Measurements from ENCODE around the gene VDAC2. TPM values are rescaled to one million over a fixed set of nuclear protein-coding genes. Genes with fewer than 3 reads are reported as not detected.
A peak's percentile ranks its signal among the peaks of the same experiment; 100 is the strongest.

VDAC2 gene
- total RNA-seq, 1 experiment from 2014 or later: 259 TPM

DNA sequence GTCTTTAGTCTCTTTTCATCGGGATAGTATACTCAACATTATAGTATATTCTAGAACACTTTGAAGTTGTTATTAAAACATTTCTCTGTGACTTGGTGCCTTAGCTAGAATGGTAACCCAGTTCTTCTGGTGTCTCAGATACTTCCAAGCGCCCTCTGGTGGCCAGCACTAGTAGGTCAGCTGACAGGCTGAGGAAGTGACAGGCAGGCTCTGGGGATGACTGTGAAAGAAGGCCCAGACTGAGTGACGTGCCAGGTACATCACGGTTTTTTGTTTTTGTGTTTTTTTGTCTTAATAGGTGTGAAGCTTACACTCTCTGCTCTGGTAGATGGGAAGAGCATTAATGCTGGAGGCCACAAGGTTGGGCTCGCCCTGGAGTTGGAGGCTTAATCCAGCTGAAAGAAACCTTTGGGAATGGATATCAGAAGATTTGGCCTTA is 20.0 kb downstream of the VDAC2 start:
- peak; percentile 78 for DNase-seq (ENCODE audit: low spot score)

DNA sequence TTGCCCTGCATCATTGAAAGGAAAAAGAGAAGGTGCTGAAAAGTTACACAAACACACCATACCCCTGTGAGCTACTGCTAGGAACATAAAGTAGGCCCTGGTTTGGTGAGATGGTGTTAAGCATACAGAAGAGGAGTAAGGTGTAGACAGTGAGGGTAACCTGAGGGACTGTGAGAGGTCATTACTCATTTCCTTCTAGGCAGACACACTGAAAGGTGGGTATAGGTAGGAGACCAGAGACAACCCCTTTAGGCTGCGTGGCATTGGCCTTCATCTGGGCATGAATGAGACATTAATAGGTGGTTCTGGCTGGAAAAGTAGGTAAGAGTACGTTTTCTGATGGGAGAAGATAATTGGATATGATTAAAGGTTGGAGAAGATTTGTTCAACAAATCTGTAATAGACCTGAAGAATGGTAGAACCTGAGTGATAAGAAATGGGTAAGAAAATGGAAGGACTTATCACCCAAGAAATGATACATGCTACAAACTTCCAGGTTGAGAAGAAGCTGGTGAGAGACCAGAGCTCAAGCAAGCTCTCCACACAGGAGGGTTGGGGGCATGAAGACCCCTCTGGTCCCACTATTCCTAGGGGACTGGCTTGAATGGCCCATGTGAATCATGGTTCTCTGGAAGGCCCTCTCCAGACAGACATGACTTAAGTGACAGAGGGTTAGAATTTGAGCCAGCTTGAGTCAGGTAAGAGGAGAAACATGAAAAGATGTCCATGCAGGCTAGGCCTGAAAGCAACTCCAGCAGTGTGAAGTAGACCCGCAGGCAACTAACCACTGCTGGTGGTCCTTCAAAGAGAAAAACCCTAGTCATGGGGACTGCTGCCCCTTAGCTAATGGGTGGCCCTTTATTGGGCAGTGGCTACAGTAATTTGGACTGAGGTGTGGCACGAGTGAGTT is 21.3 kb downstream of the VDAC2 start:
- DNase-seq (ENCODE audit: low spot score): peak; percentile 2

DNA sequence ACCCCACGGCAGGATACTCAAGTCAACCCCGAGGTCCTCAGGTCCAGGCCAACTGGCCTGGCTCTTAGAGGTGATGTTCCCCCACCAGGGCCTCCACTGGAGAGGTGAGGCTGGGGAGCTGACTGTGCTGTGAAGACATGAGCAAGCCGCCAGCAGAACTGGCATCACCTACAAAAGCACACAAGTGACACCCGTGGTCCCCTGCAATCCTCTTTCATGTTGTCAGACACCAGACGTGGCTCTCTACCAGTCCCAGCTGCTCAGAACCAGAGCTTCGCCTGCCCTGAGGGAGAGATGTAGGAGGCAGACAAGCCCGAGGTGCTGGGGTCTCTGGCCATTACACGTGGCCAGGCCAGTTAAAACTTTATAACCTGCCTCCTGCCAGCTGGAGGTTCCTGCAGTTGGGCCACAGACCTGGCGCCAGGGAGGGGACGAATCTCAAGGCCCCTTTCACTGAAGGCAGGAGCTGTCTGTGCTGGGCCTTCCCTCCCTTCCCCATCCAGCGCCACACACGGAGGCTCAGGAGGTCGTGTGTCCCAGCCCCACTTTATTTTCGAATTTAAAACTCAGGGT is 22.9 kb downstream of the VDAC2 start:
- DNase-seq (ENCODE audit: low spot score): no peak

DNA sequence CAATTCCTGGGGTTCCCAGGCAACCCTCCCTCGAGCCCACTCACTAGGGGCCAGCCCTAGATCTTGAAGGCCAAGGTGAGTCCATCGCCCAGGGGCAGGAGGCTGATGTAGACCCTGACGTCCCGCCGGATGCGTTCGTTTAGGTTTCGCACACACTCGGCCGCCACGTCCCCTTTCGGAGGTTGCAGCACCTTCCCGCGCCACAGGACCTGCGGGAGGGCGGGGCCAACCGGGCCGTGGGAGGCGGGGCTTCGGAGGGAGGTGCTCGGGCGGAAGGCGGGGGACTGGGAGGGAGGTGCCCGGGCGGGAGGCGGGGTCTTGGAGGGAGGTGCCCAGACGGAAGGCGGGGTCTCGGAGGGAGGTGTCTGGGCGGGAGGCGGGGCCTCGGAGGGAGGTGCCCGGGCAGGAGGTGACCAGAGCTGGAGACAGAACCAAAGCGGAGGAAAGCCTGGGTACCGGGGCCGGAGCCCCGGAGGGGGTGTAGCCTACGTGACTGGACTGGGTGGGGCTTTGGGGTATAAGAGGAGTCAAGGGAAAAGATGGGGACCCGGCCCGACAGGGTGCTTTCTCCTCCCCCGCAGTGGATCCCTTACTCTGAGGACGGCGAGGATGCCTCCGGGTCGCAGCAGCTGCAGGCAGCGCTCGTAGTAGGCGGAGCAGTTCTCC is 23.6 kb downstream of the VDAC2 start:
- DNase-seq (ENCODE audit: low spot score): peak; percentile 48

DNA sequence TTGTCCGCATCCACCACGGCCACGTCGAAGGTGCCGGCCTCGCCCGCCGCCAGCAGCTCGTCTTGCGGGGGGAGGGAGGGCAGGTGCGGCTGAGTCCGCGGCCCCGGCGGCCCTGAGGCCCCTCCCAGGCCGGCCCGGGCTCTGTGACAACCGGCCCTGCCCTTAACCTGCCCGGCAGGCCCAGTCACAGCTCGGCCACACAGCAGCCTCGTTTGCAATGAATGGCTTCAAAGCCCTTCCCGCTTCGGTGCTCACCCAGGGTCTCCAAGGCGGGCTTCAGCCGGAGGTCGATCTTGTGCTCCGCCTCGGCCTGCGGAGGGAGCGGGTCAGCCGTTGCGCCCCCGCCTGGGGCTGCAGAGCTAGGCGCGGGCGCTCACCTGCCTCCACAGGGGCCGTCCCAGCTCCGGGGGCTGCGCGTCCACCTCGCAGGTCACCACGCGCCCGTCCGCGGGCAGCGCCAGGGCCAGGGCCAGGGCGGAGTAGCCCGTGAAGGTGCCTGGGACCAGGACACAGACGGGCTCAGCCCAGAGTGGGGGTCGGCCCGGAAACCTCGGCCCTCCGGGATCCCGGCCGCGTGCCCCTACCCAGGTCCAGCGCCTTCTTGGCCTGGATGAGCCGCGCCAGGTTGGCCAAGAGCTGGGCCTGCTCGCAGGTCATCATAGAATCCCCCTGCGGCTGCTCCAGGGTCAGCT is 24.2 kb downstream of the VDAC2 start:
- no peak for DNase-seq (ENCODE audit: low spot score)

DNA sequence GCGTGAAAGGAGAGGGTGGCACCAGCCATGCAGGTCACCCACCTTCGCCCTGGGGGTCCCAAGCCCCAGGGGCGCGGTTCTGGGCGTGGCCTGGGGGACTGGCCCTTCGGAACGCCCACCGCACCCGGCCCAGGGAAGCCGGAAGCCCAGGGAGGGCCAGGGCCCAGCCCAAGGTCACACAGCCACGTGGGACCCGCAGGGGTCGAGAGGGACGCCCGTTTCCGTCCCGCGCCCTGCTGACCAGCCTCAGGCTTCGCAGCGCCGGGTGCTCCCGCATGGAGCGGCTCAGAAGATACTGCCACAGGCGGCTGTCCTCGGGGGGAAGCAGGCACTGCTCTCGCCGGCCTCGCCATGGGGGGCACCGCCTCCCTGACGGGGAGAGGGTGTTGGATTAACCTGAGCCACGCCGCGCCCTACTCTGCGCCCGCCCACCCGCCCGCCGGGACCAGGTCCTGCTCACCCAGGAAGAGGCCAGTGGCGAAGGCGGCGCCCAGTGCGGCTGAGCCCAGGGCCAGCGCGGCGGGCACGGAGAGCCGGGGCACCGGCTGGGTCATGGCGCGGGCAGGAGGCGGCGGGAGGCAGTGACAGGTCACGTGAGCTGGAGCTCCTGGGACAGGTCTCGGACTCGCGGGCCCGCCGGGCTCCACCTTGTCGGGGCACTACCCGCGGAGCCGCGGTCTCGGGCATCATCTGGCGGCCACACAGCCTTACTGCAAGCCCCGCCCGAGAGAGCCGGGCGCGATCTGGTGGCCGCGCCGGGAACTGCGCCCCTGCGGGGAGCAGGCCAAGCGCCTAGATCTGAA is 25.0 kb downstream of the VDAC2 start, which contains the start of gene COMTD1:
Gene COMTD1, minus strand, starts transcription at position 583 of the 803 bp plus-strand sequence. Its CDS starts 29 bp downstream, at position 554.
- DNase-seq (ENCODE audit: low spot score): peak; percentile 87

DNA sequence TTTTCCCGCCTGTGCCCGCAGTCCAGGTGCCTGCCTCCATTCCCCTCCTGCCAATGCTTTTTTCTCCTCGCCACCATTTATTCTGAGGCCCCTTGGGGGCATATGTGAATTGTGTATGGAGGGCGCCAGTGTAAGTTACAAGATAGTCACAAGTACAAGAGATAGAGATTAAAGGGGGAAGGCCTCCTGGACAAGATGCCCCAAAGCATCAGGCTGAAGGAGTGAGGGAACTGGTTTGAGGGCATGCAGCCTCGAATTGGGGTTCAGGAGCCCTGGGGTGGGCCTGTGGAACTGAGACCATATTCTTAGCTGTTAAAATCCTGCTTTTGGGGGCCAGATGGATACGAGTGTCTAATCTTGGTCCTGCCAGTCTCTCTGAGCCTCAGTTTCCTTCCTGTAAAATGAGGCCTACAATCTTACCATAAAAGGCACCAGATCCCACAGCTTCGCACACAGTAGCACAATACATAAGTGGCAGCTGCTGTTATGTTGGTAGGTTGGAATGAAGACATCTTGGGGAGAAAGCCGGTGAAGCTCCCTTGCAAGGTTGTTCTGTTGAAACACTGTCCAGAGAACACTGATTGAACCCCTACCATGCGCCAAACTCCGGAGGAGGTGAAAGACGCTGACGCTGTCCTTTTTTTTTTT is 25.7 kb downstream of the VDAC2 start:
- DNase-seq (ENCODE audit: low spot score): no peak

DNA sequence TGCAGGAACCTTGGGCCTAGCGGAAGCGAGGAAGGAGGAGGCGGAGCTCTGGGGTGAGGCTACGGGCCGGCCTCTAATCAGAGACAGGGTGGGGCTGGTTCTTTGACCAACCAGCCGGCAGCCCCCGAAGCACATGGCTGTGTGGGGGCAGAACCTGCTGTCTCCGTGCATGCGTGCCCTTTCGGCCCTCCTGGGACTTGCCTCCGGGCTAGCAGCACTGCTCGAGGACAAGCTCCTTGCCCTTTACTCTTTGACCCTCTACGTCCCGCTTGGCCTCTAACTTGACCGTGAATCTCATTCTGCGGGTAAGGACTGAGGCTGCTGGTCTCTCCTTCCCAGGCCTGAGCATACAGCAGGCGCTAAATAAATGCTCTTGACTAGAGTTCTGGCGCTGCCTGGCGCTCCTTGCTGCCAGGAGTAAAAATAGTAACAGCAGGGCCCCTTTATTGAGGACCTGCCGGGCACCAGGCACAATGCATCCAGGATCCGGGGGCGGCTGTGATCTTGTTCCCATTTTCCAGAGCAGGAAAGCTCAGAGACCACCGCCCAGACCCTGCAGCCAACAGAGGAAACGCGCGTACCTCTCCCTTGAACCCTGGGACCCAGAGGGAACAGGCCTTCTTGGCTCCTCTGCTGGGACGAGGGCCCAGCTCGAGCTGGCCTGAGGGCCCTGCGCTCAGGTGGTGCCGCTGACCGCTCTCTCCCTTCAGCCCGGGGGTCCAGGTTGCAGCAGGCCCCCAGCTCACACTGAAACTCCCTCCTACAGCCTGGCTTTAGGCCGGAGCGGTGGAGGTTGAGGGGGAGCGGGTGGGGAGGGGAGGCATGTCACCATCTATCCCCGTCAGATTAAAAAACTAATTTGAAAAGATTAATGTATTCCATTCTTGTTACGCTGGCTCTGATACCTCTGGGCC is 27.8 kb downstream of the VDAC2 start:
- DNase-seq (ENCODE audit: low spot score): no peak

DNA sequence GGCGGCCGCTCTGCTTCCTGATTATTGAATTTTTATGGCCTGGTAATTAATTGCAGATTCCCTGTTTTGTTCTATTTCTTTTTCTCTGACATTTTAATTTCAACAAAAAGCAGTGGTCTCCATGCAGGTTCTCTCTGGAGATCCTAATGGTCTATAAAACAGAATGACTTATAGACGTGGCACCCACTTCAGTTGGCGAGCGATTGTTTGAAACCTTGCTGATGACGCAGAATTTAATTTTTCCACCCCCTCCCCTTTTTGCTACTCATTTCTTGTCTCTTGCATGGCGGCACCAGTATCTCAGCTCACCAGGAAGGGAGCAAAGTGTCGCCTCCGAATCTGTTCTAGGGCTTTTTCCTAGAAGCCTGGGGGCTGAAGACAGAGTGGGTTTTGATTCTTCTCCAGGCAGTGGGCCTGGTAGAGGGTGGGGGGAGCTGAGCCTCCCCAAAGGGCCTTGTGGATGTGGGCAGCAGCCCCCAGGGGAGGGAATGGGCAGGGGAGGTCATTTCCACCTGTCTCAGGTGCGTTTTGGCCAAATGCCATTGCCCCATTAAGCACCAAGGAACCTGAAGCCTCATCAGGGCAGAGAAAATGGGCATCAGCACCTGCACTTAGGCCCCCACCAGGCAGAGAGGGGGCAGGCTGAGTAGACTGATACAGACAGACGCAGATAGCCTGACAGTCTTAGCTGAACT is 28.6 kb downstream of the VDAC2 start:
- DNase-seq (ENCODE audit: low spot score): no peak

DNA sequence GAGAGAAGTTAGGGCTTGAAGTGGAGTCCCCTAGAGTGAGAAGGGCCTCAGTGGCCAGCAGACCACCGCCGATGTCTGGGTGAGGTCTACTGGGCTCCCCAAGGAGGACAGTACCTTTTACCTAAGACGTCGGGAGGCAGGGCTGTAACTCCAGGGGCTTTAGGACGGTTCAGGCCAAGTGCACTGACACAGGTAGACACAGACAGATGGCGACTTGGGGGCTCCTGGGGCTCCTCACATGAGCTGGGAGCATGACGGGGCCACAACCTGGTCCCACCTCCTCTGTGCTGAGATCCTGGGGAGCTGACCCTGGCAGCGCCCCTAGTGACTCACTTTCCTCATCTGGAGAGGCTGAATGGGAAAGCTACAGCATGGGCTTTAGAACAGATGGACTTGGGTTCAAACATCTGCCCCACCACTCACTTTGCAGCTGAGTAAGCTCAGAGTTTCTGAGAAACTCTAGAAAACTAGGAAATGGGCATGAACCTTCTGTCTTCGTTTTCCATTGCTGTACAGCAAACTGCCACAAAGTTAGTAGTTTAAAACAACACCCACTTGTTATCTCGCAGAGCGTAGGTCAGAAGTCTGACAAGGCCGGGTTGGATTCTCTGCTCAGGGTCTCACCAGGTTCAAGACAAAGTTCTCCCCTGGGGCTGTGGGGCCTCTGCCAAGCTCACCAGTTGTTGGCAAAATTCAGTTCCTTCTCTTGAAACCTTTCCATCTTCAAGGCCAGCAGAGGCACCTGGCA is 29.9 kb downstream of the VDAC2 start:
- DNase-seq (ENCODE audit: low spot score): no peak

DNA sequence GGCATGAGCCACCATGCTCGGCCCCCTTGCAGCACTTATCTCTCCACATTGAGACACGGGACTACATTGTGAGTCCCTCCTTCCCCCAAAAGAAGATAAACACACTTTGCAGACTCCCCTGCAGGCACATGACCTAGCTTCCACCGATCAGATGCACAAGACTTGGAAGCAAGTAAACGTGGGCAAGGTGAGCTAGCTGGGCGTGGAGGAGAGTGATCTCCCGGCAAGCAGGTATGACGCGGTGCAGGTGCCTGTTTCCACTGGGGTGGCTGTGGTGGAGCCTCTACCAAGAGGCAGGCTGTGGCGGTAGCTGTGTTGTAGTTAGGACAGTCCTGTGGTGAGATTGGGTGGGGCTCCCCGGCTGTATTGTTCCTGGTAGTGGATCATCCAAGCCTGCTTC is 32.8 kb downstream of the VDAC2 start:
- no peak for DNase-seq (ENCODE audit: low spot score)

DNA sequence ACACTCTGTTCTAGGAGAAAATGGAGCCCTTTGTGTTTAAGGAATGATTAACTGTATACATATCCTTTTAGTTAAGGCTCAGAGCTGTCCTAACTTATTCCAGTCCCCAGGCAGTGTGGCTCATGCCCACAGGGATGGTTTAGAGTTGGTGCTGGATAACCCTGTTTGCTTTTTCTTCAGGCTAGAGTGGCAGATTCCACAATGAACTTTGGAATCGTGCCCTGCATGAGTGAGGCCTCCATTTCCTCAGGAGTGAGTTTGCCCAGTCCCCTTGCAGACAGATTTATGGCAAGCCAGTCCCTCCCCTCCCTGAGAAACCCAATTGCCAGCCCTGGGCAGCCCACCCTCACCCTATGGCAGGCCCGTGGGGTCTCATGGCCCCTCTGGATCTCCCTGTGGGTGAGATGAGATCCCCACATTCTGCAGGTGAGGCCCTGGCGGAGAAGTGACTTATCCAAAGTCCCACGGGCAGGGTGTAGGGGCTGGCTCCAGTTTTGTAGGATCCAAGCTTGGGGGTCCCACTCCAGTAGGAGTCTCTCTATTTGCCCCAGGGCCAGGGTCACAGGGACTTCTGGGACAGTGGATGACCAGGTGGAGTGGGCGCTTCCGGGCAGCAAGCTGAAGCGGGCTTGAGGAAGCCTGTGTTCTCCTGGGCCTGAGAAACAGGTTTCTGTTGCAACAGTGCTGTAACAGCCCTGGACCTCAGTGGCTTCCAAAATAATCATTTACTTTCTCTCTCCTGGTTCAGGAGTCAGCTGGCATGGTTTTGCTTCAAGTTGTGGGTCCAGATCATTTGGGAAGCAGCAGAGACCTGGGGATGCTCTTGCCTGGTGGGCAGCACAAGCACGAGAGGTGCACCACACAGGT is 34.1 kb downstream of the VDAC2 start:
- DNase-seq (ENCODE audit: low spot score): no peak

DNA sequence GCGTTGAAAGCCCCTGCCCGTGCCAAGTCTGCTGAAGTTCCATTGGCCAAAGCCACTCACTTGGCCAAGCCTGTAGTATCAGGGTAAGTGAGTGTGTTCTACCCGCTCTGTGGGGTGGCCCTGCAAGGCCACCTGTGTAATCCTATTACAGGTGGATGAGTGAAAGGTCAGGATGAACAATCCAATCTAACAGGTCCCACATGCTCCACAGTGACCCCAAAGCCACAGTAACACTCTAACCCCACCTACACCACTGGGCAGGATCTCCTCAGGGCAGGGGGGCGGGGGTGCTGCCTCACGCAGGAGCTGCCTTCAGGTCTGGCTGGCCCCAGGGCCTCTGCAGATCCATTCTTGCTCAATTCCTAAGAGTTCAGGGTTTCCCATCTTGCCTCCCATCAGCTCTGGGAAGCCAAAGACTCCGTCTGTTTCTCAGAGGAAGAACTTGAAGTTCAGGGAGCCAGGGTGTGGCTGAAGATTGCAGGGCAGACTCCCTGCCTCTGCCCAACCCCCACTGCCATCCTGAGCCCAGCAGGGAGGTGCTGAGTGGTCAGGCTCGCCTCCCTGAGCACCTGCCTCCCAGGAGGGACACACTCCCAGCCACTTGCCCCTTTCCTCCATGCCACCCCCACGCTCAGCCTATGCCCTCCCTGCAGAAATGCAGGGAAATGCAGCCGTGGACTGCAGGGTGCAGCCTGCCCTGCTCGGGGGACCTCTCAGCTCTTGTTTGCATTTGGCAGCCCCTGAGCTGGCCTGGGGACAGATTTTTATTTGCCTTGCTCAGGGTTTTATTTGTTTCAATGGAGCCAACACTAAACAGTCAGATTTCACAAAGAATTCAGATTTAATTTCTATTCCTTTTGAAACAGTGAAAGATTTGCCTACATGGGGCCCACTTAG is 35.0 kb downstream of the VDAC2 start:
- DNase-seq (ENCODE audit: low spot score): no peak

DNA sequence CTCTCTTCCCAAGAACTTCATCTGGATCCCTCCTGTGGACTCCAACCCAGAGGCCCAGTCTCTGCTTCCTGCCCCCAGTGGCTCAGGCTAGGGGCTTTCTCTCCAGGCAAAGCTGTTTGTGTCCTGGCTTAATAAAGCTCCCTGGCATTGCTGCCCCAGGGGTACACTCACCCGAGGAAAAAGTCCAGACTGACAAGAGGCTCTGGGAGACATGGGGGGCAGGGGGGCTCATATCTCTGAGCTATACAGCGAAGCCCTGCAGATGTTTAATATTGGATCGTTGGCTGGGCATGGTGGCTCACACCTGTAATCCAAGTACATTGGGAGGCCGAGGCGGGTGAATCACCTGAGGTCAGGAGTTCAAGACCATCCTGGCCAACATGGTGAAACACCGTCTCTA is 35.9 kb downstream of the VDAC2 start:
- no peak for DNase-seq (ENCODE audit: low spot score)

DNA sequence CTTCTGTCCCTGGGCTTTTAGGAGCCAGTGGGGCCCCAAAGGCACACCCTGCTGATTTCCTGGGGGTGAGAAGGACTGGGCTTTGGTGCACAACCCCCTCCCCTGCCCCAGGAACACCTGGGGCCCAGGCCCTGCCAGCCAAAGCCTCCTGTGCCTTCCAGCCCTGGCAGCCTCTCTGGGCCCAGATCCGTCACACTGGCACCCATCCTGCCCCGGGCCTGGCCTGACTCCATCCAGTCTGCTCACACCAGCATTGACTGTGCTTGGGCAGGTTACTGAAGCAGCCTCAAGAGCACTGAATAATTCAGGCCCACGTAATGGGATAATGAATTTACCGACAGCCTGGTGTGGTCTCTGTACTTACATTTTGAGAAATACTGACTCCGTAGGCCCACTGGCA is 37.2 kb downstream of the VDAC2 start:
- no peak for DNase-seq (ENCODE audit: low spot score)

DNA sequence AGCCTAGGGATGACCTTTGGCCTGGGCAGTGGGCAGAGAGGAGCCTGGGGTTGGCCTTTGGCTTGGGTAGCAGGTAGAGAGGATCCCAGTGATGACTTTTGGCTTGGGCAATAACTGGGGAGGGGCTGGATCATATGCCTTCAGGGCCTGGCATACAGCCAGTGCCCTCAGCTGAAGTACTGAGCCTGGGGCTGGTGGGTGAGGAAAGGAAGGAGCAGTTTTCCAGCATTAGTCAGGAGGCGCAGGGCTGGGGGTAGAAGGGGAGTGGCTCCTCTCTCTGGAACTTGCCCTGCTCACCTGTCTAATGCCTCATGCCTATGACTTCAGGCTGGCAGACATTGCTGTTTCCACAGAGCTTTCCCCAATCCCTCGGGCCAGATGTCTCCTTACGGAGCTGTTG is 40.3 kb downstream of the VDAC2 start:
- DNase-seq (ENCODE audit: low spot score): no peak
